Left ventricle myocardium inferior (tissue), 1 donor: ENCODE data around the gene SLIT3. TPM values are rescaled to one million over a fixed set of nuclear protein-coding genes. Genes with fewer than 3 reads are reported as not detected.

Experiments used
- DNase-seq: peaks from one replicate; pipeline ENCODE4 v3.0.0-alpha.2; 2020
- H3K27ac ChIP-seq: fragments of 200-600 bp; replicated peaks from 2 replicates; pipeline ENCODE4 v1.8.0; 2021
- H3K27me3 ChIP-seq: fragments of 200-600 bp; 2 replicates; pipeline ENCODE4 v1.8.0; 2021; ENCODE audit warnings: low read depth
- H3K36me3 ChIP-seq: fragments of 200-600 bp; 2 replicates; pipeline ENCODE4 v1.8.0; 2021
- H3K4me1 ChIP-seq: fragments of 200-600 bp; 2 replicates; pipeline ENCODE4 v1.8.0; 2021
- H3K4me3 ChIP-seq: fragments of 200-600 bp; 2 replicates; pipeline ENCODE4 v1.8.0; 2021; ENCODE audit warnings: mild to moderate bottlenecking, moderate library complexity
- H3K9me3 ChIP-seq: fragments of 200-600 bp; replicated peaks from 2 replicates; pipeline ENCODE4 v1.8.0; 2021
- intact Hi-C: fragments of 100-400 bp; cut with micrococcal nuclease; formaldehyde crosslinking; loops from one replicate; pipeline ENCODE4 v1.11.0; 2022
- total RNA-seq: library from RNA; stranded (reverse); fragmentation: NEBNext Ultra II Directional; extraction: Animal tissue kit (Norgen Biotek cat#: 25700); gene quantifications from one replicate; pipeline ENCODE4 v1.2.1, GENCODE V29; 2021
- TF ChIP-seq, protein P1 (sequence below): fragments of 200-600 bp; IDR thresholded peaks from 2 replicates; pipeline ENCODE4 v1.8.0; 2021; ENCODE audit warnings: antibody characterized with exemption, mild to moderate bottlenecking, borderline replicate concordance
- donor health status: DM: no; HTN: yes; CAD: no; lungs with severe emphysema.

The SLIT3 gene
- total RNA-seq, 1 donor from 2014 or later = 22.7 TPM

DNA sequence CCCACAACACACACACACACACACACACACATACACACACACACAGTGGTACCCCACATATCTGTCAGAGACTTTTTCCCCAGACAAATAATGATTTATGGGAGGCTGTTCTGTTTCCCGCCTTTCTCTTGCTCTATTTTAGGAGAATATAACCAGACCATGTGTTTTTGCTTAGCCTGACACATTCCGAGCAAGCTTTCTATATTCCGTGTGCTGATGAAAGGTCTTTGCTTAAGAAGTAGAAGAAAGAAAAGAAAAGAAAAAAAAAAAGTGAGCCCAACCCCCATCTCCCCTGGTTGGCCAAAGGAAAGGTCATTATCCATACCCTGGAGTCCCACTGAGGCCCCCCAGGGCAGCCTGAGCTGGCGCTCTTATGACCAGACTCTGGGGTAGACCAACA, 338.6 kb downstream of the SLIT3 start:
- intact Hi-C loops = no loop called here
- Histone ChIP-seq H3K36me3 (no peaks in the 10 kb centered on the region), H3K4me3 (no peak overlapping the region), H3K9me3 (no peaks in the 10 kb centered on the region), H3K27me3 (no peaks in the 10 kb centered on the region), H3K4me1 (no peaks in the 10 kb centered on the region), H3K27ac (no peak overlapping the region)
- DNase-seq = no peak
- TF ChIP-seq, protein P1, sequence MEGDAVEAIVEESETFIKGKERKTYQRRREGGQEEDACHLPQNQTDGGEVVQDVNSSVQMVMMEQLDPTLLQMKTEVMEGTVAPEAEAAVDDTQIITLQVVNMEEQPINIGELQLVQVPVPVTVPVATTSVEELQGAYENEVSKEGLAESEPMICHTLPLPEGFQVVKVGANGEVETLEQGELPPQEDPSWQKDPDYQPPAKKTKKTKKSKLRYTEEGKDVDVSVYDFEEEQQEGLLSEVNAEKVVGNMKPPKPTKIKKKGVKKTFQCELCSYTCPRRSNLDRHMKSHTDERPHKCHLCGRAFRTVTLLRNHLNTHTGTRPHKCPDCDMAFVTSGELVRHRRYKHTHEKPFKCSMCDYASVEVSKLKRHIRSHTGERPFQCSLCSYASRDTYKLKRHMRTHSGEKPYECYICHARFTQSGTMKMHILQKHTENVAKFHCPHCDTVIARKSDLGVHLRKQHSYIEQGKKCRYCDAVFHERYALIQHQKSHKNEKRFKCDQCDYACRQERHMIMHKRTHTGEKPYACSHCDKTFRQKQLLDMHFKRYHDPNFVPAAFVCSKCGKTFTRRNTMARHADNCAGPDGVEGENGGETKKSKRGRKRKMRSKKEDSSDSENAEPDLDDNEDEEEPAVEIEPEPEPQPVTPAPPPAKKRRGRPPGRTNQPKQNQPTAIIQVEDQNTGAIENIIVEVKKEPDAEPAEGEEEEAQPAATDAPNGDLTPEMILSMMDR = no peak

DNA sequence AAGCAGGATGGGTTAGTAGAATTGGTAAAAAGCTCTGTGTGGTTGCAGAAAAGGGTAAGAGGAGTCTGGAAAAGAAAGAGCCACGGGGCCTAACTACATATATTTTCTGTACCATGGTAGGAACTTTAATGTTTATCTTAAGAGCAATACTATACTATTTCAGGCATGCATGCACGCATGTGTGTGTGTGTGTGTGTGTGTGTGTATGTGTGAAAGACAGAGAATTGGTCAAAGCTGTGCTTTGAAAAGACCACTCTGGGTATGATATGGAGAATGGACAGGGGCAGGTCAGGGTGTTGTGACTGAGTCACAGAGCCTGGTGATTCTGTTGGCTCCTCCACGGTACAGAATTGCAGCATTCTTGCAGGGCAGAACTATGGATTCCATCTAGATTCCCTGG, 339.3 kb downstream of the SLIT3 start:
- H3K27me3 ChIP-seq = no peaks in the 10 kb centered on the region
- H3K9me3 ChIP-seq = no peaks in the 10 kb centered on the region
- TF ChIP-seq, protein P1 = no peak
- H3K36me3 ChIP-seq = no peaks in the 10 kb centered on the region
- H3K4me3 ChIP-seq = no peak overlapping the region
- no peaks in the 10 kb centered on the region for H3K4me1 ChIP-seq
- no peak overlapping the region for H3K27ac ChIP-seq
- intact Hi-C loops = no loop called here
- DNase-seq = no peak

DNA sequence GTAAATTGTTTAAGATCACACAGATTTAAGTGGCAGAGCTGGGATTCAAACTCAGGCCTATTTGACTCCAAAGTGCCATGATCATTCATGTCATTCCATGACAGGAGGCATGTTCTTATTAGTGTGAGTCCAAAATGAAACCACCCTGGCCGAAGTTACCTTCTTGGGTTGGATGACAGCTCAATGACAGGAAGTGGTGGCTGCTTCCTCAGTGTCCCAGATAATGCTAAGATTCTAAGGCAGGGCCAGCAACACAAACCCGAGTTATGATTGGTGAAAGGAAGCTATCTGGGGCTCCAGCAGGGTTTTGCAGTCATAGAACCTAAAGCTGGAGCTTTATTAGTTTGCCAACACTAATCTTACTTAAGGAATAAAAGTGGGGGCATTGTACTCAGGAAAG, 340.4 kb downstream of the SLIT3 start:
- no peak for DNase-seq
- intact Hi-C loops = no loop called here
- TF ChIP-seq, protein P1 = no peak
- no peaks in the 10 kb centered on the region for H3K4me1 ChIP-seq
- no peaks in the 10 kb centered on the region for H3K27me3 ChIP-seq
- H3K36me3 ChIP-seq = no peaks in the 10 kb centered on the region
- no peak overlapping the region for H3K27ac ChIP-seq
- no peak overlapping the region for H3K4me3 ChIP-seq
- no peaks in the 10 kb centered on the region for H3K9me3 ChIP-seq

GRCh38 chr5:168953351-168953750, 347.6 kb downstream of the SLIT3 start:
- no peak for DNase-seq
- no peaks in the 10 kb centered on the region for H3K9me3 ChIP-seq
- no peaks in the 10 kb centered on the region for H3K27me3 ChIP-seq
- intact Hi-C loops = no loop called here
- H3K4me1 ChIP-seq = no peaks in the 10 kb centered on the region
- no peak overlapping the region for H3K27ac ChIP-seq
- H3K4me3 ChIP-seq = no peak overlapping the region
- no peaks in the 10 kb centered on the region for H3K36me3 ChIP-seq
- TF ChIP-seq, protein P1 = no peak

DNA sequence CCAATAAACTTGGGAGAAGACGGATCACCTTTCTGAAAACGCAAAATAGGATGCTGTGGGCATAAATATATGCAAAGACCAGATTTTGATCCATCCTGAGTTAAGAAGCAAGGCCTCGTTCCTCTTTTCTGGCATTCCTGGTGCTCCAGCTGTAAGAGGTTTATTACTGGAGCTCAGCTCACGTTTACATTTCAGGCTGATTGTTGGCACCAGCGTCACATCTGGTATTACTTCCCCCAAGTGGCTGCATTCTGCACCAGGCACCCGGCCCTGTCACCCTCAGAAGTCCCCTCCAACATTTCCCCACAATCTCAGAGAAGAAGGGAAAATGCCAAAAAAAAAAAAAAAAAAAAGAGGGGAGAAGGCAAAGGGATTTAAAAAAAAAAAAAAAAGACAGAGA, 348.7 kb downstream of the SLIT3 start:
- intact Hi-C loops = no loop called here
- Histone ChIP-seq H3K27me3 (no peaks in the 10 kb centered on the region), H3K36me3 (no peaks in the 10 kb centered on the region), H3K9me3 (no peaks in the 10 kb centered on the region), H3K4me3 (no peak overlapping the region), H3K4me1 (no peaks in the 10 kb centered on the region), H3K27ac (no peak overlapping the region)
- TF ChIP-seq, protein P1 = no peak
- no peak for DNase-seq

- Histone ChIP-seq H3K4me3 (no peak overlapping the region), H3K27ac (no peak overlapping the region), H3K36me3 (no peaks in the 10 kb centered on the region), H3K4me1 (no peaks in the 10 kb centered on the region), H3K27me3 (no peaks in the 10 kb centered on the region), H3K9me3 (no peaks in the 10 kb centered on the region)
- DNase-seq = no peak
- intact Hi-C loops = no loop called here
- TF ChIP-seq, protein P1 = no peak
Measured at GRCh38 chr5:168951769-168952168, 349.2 kb downstream of the SLIT3 start.
